Midbrain (tissue), 1 donor: Measurements from ENCODE around the gene GARNL3.
A peak's percentile ranks its signal among the peaks of the same experiment; 100 is the strongest.

Experiments
- DNase-seq: peaks from one replicate; lab custom pipeline; 2025; lab: John Stamatoyannopoulos, UW

The GARNL3 gene

DNA sequence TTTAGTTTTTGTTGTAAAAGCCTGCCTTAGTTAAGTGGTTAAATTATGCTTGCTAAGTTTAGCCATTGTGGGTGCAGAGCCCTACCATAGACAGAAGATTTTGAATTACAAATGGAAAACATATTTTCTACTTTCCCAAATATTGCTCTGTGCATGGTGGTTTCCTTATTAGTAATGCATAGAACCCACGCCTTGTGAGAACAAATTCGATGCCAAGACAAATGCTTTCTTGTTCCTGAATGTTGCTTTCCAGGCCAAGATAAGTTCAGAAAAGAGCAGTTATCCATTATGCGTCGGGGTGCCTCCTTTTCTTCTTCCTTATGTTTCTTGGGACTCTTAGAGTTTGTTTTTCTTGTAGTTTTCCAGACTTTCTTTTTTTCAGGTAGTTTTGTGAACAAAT lies 31.0 kb upstream of the GARNL3 start:
- no peak for DNase-seq

DNA sequence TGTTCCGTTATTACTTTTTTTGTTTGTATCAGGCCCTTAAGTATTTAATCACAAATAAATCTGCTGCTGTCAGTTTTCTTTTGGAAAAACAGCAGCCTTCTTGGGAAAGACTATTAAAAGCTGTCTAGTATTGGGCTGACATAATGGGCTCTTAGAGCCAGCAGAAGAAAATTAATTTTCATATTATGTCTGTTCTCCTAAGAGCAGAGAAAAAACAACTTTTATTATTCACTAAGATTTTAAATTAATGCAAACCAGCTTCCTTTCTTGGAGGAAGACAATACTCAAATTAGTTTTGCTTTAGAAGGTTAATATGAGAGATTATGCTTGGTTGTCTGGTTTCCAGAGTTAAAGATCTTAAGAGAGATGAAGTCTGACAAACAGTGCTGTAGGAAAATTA lies 30.6 kb upstream of the GARNL3 start:
- no peak for DNase-seq

DNA sequence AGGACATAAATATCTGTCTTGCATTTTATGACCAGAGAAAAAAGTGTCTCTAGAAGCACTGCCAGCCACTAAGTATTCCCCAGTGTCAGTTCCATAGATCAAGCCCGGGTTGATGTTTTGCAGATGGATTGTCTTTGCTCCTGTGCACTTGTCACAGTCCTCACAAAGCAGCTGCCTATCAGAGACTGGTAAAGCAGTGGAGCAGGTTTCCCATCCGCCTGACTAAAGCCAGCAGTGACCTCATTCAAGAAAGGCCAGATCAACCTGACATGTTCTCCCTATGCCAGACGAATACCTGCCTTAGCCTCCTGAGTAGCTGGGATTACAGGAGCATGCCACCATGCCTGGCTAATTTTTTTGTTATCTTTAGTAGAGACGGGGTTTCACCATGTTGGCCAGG lies 26.8 kb upstream of the GARNL3 start:
- DNase-seq, result no peak

DNA sequence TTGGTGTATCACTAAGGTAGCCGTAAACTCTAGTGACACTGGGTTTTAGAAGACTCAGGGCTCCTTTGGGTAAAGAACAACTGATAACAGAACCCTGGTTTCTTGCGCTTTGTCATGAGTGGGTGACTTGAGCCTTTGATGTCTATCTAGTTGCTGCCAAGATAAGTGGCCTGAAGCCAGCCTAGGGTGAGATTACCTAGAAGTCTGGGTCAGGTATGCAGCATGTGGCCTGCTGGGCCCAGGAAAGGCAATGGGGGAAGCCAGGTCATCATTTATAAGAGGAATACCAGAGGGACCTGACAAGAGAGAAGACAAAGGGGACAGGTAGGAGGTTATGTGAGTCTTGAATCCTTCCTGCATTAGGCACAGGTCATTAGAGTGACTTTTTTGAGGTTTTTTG lies 23.2 kb upstream of the GARNL3 start:
- DNase-seq, result no peak

DNA sequence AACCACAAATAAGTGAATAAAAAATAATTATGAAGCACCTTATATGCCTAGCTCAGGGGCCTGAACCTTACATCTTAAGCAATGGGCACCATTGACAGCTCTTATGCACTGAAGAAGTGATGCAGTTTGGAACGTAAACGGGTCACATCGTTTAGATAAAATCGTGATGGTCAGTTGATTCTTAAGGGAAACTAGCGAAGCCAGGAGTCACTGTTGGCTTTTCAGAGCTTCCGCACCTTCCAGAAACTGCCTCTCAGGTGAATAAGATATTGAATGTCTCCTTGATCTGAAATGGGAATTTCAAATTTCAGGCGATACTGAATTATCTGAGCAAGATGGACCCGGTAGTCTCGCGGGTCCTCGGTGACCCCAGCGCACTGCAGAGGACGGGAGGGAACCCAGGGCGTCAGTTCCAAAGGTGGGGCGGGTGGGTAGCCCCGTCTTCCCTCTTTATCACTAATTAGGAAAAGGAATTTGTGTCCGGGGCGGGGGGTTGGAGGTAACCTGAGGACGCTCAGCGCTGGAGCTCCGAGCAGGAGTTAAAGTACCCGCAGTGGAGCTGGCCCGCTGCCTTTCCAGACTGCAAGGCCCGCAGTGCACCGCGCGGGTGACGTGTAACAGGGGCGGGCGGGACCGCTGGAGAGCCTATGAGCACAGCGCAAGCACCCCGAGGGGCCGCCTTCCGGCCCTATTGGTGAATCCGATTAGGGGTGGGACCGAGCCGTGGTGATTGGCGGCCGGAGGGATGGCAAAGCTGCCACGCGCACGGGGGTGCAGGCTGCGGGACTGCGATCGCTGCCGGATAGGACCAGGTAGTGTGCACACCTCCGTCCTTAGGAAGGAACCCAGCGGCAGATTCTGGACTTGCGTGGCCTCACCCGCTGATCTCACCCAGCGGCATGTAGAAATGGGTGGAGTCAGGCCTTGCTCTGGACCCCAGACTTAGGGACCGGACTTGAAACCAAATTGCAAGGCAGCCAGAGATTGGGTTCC lies 19.7 kb upstream of the GARNL3 start:
- DNase-seq, result peak; percentile 98

DNA sequence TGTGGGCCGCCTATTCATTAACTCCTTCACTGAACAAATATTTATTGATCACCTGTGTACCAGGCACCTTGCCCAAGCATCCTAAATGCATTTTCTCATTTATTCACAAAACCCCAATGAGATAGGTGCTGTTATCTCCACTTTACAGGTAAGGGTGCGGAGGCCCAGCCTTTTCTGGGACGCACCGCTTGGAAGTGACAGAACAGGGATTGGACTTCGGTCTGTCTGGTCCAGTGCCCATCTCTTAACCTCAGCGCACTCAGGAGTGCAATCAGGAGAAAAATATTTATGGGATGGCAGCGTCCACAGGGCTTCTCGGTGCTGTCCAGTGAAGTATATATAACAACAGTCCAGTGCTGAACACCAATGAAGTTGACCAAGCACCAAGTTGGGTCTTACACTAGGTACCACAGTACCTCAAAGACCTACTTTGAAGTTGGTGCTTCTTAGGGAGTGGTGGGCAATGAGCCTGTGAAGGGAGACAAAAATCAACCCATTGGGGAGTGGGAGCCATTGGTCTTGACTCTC lies 18.9 kb upstream of the GARNL3 start:
- no peak for DNase-seq

DNA sequence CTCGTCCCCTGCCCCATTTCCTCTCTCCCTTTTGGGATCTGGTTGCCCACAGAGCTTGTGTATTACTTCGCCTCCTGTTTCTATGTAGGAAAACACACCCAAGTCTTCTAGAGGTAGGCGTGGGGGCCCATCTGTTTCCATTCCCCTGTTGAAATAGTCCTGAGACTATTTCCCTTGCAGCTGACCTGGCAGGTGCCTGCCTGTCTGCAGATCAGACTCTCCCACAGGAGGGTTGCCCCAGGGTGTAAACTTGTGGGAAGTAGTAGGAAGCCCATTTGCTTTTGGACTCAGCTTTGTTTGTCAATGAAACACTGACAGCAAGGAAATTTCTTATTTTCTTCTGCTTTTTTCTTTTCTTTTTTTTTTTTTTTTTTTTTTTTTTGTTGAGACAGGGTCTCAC lies 16.3 kb upstream of the GARNL3 start:
- no peak for DNase-seq

DNA sequence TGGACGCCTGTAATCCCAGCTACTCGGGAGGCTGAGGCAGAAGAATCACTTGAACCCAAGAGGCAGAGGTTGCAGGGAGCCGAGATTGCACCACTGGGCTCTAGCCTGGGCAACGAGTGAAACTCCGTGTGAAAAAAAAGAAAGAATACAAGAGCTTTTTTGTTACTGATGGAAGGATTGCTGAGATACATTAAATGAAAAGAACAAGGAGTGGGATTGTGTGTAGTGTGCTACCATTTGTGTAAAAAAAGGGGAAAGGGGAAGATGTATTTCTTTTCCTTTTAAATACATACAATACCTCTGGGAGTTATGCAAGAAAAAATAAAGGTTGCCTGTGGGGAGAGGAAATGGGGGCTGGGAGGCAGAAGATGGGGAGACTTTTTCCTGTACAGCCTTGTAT lies 14.7 kb upstream of the GARNL3 start:
- no peak for DNase-seq

DNA sequence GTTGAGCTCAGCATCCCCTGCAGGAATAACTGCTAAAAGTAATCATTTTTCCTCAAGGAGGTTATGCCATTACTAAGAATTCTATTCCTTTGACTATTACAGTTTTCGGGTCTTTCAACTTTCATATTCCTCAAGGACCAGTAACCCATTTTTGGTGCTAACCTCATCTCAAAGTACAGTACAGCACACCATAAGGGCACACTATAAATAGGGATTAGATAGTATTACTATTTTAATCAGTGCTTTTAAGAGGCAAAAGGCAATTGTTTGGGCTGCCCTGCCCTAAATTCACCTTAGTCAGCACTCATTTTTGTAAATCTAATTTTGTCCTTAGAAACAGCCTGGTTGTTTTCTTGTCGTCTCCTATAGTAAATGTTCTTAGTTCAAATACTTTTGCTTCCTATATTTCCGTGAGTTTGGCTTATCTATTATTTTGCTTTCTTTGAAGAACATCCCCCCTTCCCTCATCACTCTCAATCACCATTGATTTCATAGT lies 13.6 kb upstream of the GARNL3 start:
- DNase-seq, result no peak

DNA sequence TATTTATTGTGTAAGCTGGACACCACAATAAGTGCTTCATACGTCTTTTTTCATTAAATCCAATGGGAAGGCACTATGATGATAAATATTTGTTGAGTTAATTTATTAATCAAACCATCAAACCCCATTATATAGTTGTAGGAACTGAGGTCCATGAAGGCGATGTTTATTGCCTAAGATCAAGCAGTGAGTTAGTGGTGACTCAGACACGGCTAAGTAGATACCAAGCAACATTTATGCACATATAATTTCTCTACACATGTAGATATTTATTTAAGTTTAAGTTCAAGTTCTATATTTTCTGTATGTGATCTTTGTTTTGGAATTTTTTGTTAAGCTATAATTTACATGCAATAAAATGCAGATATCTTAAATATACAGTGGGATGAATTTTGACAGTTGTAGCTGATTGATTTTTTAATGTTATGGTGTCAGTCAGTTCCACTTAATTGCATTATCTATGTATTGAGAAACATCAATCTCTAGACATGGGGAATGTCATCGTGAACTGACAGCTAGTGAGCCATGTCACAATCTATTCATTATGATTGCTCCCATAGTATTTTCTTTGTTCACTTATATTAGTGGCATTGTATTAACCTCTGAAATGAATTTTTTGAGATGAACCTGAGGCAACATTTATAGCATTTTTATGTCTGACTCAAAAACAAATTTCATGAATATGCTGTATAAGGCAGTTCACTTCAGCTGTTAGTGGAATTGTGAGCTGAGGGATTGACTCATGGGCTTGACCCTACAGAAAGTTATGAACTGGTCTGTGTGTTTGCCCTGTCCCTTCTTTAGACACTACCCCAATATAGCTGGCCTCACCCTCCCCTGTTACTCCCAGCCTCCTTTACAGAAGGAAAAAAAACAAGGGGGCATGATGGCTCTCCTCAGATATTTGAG lies 11.9 kb upstream of the GARNL3 start:
- DNase-seq, result no peak

DNA sequence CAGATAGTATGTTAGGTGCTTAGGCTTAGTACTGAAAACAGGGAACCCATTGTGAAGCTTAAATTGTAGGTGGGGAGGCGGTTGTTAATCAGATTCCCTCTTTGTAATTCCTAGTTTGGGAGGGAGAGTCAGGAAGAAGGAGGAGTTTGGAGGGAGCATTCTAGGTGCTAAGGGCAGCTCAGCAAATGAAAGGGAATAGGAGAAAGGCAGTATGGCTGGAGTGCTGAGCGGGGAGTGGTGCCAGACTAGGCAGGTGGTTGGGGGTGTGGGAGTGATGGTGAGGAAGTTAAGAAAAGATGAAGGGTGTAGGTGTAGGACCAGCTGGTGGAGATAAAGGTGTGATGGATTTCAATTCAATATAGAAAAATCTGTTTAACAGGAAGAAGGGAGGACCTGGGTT lies 11.1 kb upstream of the GARNL3 start:
- DNase-seq, result no peak

DNA sequence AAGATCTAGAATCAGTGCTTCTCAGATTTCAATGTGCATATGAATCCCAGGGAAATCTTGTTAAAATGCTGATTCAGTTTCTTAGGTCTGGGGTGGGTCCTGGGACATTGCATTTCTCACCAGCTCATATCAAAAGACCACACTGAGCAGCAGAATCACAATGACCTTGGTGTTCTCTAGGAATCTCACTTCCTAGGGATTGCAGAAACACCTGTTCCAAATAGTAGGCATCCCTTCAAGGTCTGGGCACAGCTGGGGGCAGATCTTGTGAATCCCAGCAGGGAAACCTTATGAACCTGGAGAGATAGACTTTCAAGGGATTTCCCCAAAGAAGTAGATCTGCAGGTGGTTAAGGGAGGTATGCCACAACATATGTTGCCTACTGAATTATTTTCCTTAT lies 8.9 kb upstream of the GARNL3 start:
- no peak for DNase-seq

DNA sequence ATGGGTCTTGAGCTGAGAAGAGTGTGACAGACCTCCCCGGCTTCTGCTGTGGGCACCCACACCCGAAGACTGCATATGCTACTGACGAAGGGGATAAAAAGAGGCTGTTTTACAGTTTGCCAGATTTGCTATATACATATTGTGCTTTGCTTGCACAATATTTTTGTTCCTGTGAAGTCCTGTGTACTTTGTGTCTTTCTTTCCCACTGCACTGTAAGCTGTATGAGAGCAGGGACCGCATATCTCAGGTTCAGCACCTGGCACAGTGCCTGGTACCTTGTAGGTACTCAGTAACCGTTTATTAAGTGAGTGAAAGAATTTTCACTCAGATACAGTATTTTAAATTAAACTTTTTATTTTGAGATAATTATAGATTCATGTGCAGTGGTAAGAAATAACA lies 8.2 kb upstream of the GARNL3 start:
- DNase-seq, result no peak

DNA sequence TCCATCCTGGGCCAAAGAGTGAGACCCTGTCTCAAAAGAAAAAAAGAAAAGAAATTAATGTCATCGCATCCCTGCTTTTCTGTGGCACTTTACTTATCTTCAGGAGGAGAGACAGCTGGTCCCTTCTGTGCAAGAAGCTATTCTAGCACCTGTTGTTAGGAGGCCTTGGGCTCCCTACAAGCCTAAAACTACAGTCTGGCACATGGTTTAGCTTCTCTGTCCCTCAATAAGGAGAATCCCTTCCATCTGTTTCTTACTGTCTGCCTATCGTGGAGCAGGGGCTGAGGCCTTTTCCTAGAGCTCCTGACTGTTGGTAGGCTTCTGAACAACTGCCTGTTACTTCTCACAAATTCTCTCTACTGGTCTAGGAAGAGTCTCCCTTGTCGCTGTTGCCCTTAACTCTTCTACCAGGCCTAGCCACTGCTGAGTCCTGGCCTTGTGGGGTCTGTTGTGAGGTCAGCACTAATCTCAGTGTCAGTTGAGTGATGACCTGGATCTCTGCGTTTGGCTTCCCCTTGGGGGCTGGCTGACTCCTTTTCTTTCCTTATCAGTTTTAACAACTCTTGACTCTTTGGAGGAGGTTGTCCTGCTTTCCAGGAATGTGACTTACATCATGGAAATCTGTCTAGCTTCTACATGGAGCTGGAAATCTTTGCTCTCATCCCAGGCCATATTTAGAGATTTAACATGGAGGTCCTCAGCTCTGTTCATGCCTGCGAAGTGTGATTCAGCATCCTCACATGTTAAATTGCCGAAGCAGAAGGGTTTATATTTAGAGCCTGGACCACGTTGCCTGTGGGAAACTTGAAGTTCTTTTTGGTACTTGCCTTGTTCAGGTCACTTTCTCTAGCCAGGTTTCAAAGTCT lies 5.7 kb upstream of the GARNL3 start:
- no peak for DNase-seq

DNA sequence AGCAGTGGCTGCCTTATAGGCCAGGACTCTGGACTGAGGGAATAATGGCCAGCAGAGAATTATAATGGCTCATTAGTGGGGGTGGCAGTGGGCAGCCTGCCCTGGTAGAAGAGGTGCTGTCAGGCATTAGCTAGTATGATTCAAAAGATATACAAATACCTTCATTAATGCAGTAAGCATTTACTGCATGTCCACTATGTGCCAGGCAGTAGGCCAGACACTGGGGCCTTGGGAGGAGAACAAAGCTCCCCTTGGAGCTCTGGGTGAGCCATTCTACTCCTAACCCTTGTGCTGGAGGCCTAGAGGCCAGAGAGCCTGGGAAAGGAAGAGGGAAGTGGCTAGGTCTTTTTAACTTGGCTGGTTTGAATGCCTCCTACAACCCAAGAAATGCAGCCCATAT lies 2.0 kb upstream of the GARNL3 start:
- DNase-seq, result peak; percentile 40

DNA sequence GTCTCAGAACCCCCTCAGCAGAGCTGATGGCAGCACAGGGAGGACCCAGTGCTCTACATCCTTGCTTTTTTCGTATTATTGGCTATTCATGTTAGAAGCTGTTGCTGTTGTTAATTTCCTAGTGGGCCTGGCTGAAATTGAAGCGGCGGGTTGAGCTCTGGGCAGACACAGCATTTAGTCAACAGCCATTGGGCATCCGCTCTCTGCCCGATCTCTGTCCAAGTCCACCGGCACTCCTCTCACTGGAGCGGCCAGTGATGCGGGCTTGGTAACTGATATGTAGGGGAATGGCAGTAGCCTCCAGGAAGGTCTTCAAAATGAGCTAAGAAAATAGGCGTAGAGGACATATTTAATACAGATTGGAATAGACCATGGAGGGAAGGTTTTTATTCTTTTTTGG lies 1.3 kb upstream of the GARNL3 start:
- peak; percentile 57 for DNase-seq

DNA sequence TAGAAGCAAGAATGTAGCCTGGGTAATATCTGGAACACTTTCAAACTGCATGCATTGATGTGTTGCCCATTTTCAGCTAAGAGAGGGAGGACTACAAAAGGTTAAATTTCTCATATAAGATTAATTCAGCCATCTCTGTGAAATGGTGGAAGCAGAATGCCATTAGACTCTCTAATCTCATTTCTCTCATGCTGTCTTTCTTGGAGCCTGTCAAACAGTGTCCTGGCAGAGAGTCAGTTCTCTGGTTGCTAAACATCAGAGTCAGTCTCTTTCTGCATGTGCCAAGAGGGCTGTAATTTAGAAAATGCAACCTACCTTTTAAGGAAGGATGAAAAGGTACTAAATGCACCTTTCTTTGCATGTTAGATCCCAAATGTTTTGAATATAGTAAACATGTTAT lies 910 bp upstream of the GARNL3 start:
- peak; percentile 62 for DNase-seq

DNA sequence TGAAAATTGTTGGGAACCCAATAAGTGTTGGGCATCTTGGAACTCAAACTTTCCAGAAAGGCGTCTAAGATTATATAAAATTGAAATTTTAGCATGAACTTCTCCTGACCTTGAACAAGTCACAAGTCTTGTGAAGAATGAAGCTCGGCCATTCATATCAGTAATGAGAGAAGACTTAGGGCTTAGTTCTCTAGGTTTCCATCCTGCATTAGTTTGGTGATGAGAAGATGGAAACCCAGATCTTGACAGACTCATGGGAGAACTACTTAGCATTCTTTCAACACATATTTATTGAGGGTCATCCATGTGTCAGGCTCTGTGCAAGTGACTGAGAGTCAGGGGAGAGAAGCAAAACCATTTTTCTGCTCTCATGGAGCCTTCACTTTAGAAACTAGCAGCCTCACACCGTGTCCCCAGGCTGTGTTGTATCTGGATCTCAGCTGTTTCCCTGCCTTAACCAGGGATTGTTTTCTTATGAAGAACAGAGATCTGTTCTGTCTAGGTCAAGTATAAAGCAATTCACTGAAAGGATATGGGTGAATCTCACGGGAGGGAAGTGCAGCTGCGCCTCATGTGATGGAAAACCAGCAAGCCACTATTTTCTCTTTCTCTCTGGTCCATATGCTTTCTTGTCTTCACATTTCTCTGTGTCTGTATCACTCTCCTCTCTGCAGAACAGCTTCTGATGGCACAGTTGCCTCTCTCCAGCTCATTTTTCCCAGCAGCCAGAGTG lies 3.4 kb downstream of the GARNL3 start:
- no peak for DNase-seq

DNA sequence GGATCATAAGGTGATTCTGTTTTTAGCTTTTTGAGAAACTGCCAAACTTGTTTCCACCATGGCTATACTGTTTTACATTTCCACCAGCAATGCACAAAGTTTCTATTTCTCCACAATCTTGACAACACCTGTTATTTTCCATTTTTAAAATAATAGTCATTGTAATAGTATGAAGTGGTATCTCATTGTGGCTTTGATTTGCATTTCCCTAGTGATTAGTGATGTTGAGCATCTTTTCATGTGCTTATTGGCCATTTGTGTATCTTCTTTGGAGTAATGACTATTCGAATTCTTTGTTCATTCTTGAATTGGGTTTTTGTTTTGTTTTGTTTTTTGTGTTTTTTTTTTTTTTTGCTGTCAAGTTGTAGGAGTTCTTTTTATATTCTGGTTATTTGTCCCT lies 4.9 kb downstream of the GARNL3 start:
- DNase-seq, result no peak

DNA sequence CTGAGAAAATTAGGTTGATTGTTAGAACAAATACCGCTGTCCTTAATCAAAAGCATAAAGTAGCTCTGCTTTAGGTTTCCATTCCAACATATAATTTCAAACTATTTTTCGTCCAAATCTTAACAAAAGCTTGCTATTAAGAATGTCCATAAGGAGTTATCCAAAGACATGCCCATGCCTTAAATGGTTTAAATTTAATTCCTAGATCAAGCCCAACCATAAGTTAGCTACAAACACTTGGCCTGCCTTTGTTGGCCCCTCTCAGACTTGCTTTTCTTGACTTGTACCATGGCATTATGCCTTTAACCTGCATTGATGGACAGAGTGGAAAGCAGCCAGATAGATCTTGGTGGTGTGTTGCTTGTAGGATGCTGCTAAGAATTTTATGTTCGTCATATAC lies 8.8 kb downstream of the GARNL3 start:
- no peak for DNase-seq

DNA sequence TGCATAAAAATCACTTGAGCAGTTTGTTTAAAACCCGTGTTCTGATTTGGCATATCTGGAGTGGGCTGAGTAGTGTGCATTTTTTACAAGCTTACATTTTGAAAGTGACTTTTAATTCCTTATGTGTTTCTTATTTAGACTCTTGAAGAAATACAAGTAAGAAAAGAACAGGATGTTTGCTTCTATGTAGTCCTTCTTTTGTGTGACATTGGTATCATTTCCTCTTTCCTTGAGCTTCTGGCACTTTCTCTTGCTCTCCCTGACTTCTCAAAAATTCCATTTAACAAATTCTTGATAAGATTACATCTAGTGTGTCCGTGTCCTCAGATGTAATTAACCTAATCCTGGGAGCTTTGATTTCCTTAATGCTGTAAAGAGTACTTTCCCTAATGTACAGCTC lies 12.5 kb downstream of the GARNL3 start:
- no peak for DNase-seq
